HL-60 (cell line): ENCODE data around the gene ANKS6.

Experiments
- POLR2AphosphoS5 ChIP-seq: IDR thresholded peaks from 2 replicates; pipeline ENCODE4 v1.6.1; 2012; ENCODE audit warnings: low read depth
- TF ChIP-seq, protein P1 (sequence below): IDR thresholded peaks from one replicate; pipeline ENCODE4 v1.5.1; 2011; ENCODE audit warnings: low read length, control low read depth, inconsistent platforms; ENCODE audit not compliant: insufficient read depth
- TF ChIP-seq, protein P2 (sequence below): IDR thresholded peaks from 2 replicates; pipeline ENCODE4 v1.6.1; 2012; ENCODE audit warnings: low read depth; ENCODE audit not compliant: insufficient replicate concordance

DNA sequence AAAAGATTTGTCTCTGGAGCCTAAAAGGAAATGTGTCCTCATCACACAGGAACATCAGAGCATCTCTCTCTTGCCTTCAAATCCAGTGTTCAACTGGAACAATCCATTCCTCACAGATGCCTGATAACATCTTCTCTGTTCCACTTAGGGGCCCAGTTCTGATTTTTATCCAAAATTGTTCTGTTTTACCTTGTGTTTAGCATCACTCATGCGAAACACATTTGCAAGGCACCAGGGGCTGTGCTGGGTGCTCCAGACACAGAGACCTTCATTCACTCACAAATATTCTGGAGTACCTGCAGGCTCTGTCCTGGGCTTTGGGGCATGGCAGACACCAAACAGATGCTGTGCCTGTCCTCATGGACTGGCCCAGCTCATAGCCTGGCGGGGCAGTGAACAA, 101.4 kb downstream of the ANKS6 start:
- TF ChIP-seq, protein P1, sequence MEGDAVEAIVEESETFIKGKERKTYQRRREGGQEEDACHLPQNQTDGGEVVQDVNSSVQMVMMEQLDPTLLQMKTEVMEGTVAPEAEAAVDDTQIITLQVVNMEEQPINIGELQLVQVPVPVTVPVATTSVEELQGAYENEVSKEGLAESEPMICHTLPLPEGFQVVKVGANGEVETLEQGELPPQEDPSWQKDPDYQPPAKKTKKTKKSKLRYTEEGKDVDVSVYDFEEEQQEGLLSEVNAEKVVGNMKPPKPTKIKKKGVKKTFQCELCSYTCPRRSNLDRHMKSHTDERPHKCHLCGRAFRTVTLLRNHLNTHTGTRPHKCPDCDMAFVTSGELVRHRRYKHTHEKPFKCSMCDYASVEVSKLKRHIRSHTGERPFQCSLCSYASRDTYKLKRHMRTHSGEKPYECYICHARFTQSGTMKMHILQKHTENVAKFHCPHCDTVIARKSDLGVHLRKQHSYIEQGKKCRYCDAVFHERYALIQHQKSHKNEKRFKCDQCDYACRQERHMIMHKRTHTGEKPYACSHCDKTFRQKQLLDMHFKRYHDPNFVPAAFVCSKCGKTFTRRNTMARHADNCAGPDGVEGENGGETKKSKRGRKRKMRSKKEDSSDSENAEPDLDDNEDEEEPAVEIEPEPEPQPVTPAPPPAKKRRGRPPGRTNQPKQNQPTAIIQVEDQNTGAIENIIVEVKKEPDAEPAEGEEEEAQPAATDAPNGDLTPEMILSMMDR: no peak
- no peak for TF ChIP-seq POLR2AphosphoS5
- TF ChIP-seq, protein P2, sequence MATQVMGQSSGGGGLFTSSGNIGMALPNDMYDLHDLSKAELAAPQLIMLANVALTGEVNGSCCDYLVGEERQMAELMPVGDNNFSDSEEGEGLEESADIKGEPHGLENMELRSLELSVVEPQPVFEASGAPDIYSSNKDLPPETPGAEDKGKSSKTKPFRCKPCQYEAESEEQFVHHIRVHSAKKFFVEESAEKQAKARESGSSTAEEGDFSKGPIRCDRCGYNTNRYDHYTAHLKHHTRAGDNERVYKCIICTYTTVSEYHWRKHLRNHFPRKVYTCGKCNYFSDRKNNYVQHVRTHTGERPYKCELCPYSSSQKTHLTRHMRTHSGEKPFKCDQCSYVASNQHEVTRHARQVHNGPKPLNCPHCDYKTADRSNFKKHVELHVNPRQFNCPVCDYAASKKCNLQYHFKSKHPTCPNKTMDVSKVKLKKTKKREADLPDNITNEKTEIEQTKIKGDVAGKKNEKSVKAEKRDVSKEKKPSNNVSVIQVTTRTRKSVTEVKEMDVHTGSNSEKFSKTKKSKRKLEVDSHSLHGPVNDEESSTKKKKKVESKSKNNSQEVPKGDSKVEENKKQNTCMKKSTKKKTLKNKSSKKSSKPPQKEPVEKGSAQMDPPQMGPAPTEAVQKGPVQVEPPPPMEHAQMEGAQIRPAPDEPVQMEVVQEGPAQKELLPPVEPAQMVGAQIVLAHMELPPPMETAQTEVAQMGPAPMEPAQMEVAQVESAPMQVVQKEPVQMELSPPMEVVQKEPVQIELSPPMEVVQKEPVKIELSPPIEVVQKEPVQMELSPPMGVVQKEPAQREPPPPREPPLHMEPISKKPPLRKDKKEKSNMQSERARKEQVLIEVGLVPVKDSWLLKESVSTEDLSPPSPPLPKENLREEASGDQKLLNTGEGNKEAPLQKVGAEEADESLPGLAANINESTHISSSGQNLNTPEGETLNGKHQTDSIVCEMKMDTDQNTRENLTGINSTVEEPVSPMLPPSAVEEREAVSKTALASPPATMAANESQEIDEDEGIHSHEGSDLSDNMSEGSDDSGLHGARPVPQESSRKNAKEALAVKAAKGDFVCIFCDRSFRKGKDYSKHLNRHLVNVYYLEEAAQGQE: no peak
